MCF 10A (cell line): Measurements from ENCODE around the gene RHEBL1. TPM values are rescaled to one million over a fixed set of nuclear protein-coding genes. Genes with fewer than 3 reads are reported as not detected.

ENCODE experiments used
- BruUV-seq: library from RNA; stranded (reverse); fragments of 400-500 nt; replicated peaks from 2 replicates; lab custom pipeline; 2021; lab: Mats Ljungman, UMichigan
- CTCF ChIA-PET: fragments of 300-600 bp; sonication (Branson Sonifier 250); formaldehyde crosslinking; extraction: SDS; loops from one replicate; lab custom pipeline; 2021; ENCODE audit warnings: antibody characterized with exemption, inconsistent platforms; lab: Yijun Ruan, JAX
- POLR2A ChIA-PET: fragments of 300-600, 350-650 bp; sonication (Branson Sonifier 250); formaldehyde crosslinking; extraction: SDS; loops from one replicate; lab custom pipeline; 2020; ENCODE audit warnings: antibody characterized with exemption, inconsistent platforms; lab: Yijun Ruan, JAX
- DNase-seq: peaks from one replicate; pipeline ENCODE4 v3.0.0-alpha.2; 2018; ENCODE audit not compliant: unreplicated experiment
- H3K27ac Mint-ChIP-seq: one replicate; pipeline ENCODE4 v1.8.0; 2022; ENCODE audit warnings: mild to moderate bottlenecking, low read depth, mixed read lengths; ENCODE audit not compliant: unreplicated experiment
- H3K27me3 Mint-ChIP-seq: one replicate; pipeline ENCODE4 v1.8.0; 2022; ENCODE audit warnings: mixed read lengths; ENCODE audit not compliant: insufficient read depth, unreplicated experiment
- H3K36me3 Mint-ChIP-seq: one replicate; pipeline ENCODE4 v1.8.0; 2022; ENCODE audit warnings: mild to moderate bottlenecking, moderate library complexity, mixed read lengths; ENCODE audit not compliant: insufficient read depth, unreplicated experiment
- H3K4me1 Mint-ChIP-seq: one replicate; pipeline ENCODE4 v1.8.0; 2022; ENCODE audit warnings: mixed read lengths; ENCODE audit not compliant: insufficient read depth, unreplicated experiment
- H3K4me3 Mint-ChIP-seq: one replicate; pipeline ENCODE4 v1.8.0; 2022; ENCODE audit warnings: mild to moderate bottlenecking, moderate library complexity, mixed read lengths; ENCODE audit not compliant: unreplicated experiment
- H3K9me3 Mint-ChIP-seq: one replicate; pipeline ENCODE4 v1.8.0; 2022; ENCODE audit warnings: mixed read lengths; ENCODE audit not compliant: unreplicated experiment
- intact Hi-C: fragments of 100-400 bp; cut with micrococcal nuclease; formaldehyde crosslinking; loops from 2 replicates; pipeline ENCODE4 v1.14.1; 2022
- total RNA-seq: library from RNA; stranded (reverse); gene quantifications from 2 replicates; pipeline ENCODE4 v1.2.3, GENCODE V29; 2022
- TF ChIP-seq, protein P1 (sequence below): fragments of 200-600 bp; IDR thresholded peaks from one replicate; pipeline ENCODE4 v1.8.0; 2022; ENCODE audit warnings: antibody characterized with exemption, mild to moderate bottlenecking; ENCODE audit not compliant: unreplicated experiment

RHEBL1 gene
- total RNA-seq, 1 experiment from 2014 or later: 0.35 TPM

DNA sequence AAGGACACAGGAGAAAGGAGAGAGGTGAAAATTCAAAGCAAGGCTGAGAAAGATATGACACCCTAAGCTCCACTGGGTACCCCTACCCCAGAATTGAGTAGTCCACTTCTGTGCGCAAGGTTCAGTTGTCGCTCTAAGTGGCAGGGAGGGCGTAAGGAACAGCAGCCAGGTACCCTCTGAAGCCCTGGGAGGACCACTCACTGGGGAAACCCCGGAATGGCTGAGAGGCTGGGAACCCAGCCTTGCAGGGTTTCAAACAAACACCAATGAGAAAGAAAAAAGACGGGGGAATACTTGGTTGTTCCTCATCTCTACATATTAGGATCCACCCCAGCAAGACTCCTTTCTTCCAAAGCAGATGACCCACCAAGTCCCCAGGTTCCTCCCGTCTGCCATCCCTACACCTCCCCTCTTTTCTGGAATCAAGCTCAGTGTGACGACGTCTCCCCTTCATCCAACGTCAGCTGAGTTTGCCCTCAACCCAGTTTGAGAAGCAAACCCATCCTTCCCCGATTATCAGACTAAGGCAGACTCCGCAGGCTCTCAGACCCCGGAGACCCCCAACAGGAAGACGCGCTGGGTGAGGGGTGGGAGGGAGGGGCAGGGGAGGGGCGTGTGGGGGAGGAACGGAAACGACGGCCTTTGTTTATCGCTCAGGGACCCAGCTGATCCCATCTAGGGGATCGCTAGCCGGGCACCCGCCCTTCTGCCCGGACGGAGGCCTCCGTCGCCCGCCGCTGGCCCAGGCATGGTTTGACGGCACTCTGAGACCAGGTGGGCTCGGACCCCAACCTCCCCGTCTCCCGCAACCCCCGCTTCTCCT is 40.1 kb upstream of the RHEBL1 start:
- BruUV-seq: TSS peak; percentile 35
- peak overlapping the region; percentile 97 for H3K27ac Mint-ChIP-seq
- POLR2A ChIA-PET: interaction anchor here (0.5 to 7.2 kb wide), 31 partner anchors 10 to 952 kb away, joined by 3 to 150 read pairs (median 3); partner anchors contain the start of genes ADCY6, ARF3, ASB8 and DHH
- TF ChIP-seq, protein P1, sequence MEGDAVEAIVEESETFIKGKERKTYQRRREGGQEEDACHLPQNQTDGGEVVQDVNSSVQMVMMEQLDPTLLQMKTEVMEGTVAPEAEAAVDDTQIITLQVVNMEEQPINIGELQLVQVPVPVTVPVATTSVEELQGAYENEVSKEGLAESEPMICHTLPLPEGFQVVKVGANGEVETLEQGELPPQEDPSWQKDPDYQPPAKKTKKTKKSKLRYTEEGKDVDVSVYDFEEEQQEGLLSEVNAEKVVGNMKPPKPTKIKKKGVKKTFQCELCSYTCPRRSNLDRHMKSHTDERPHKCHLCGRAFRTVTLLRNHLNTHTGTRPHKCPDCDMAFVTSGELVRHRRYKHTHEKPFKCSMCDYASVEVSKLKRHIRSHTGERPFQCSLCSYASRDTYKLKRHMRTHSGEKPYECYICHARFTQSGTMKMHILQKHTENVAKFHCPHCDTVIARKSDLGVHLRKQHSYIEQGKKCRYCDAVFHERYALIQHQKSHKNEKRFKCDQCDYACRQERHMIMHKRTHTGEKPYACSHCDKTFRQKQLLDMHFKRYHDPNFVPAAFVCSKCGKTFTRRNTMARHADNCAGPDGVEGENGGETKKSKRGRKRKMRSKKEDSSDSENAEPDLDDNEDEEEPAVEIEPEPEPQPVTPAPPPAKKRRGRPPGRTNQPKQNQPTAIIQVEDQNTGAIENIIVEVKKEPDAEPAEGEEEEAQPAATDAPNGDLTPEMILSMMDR: no peak
- intact Hi-C loops: loop anchor here (1.0 kb wide), 1 partner anchor 125 kb away; no protein-coding TSS in a partner anchor
- H3K4me3 Mint-ChIP-seq: peak overlapping the region; percentile 86
- H3K4me1 Mint-ChIP-seq: peaks cover 23% of the 10 kb centered on the region
- H3K36me3 Mint-ChIP-seq: no peaks in the 10 kb centered on the region
- no peak for DNase-seq
- no peaks in the 10 kb centered on the region for H3K27me3 Mint-ChIP-seq
- H3K9me3 Mint-ChIP-seq: no peaks in the 10 kb centered on the region
- CTCF ChIA-PET: interaction anchor here (0.5 to 5.0 kb wide), 13 partner anchors 10 to 309 kb away, joined by 3 to 27 read pairs (median 5); partner anchors contain the start of gene TUBA1B

DNA sequence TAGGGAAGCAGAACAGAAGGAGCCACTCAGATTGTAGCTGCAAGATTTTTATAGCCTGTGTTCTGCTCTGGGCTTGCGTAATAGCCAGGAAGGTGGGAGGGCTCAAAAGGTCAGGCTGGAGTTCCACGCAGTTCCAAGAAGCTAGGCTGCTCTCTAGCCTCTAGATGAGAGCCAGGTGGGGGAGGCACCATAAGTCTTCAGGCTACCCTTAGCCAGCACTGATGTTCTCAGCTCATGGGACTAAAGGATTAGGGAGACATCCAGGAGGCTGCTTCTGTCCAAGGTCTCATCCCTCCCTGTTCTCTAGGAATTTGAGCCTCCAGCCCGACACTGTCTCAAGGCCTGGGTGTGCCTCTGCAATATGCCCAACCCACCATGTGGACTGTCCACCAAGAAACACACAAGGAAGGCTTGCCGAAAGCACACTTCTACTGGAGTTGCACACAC is 39.2 kb upstream of the RHEBL1 start:
- ChIA-PET POLR2A (interaction anchor here (0.6 to 7.2 kb wide), 13 partner anchors 10 to 160 kb away, joined by 3 to 150 read pairs (median 14); partner anchors contain the start of genes DHH, PRKAG1, RHEBL1 and TUBA1B), CTCF (interaction anchor here (0.6 to 5.0 kb wide), 11 partner anchors 9 to 472 kb away, joined by 3 to 27 read pairs (median 7); partner anchors contain the start of gene TUBA1B)
- TF ChIP-seq, protein P1: no peak
- Mint-ChIP-seq H3K27me3 (no peaks in the 10 kb centered on the region), H3K4me1 (peaks cover 23% of the 10 kb centered on the region), H3K27ac (peak overlapping the region; percentile 97), H3K4me3 (peak overlapping the region; percentile 86), H3K9me3 (no peaks in the 10 kb centered on the region), H3K36me3 (no peaks in the 10 kb centered on the region)
- DNase-seq: peak; percentile 60
- intact Hi-C loops: no loop called here
- no TSS peak for BruUV-seq

DNA sequence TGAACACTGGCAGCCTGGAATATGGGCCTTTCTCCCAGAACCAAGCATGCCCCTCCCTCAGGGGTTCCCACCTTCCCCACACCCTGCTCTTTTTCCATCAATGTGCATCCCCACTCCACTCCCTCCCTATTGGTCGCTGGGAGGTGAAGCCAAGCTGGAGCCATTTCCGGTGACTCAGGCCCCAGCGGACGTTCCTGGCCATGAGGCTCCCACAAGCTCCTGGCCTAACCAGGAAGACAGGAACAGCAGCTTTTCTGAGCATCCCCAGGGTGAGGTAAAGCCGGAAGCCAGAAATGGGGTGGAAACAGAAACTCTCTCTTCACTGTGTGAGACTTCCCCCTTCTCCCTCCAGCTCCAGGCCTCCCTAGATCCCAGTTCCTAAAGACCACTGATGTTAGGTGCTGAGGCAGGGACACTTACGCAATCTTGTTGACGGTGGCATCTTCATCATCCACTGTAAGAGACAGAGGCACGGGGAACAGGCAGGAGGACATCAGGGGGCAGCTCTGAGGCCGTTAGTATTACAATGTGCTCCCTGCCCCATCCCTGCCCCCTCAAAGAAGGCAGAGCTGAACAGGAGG is 35.8 kb upstream of the RHEBL1 start:
- TF ChIP-seq, protein P1: no peak
- intact Hi-C loops: no loop called here
- no peaks in the 10 kb centered on the region for H3K36me3 Mint-ChIP-seq
- ChIA-PET POLR2A (interaction anchor here (0.9 kb wide), 2 partner anchors 25 to 130 kb away, joined by 3 to 4 read pairs; no protein-coding TSS in a partner anchor), CTCF (interaction anchor here (0.6 to 5.0 kb wide), 10 partner anchors 11 to 122 kb away, joined by 3 to 52 read pairs (median 4); partner anchors contain the start of genes DHH and TUBA1B)
- peaks cover 23% of the 10 kb centered on the region for H3K4me1 Mint-ChIP-seq
- no peak overlapping the region for H3K4me3 Mint-ChIP-seq
- DNase-seq: no peak
- H3K9me3 Mint-ChIP-seq: no peaks in the 10 kb centered on the region
- no peaks in the 10 kb centered on the region for H3K27me3 Mint-ChIP-seq
- BruUV-seq: no TSS peak
- H3K27ac Mint-ChIP-seq: no peak overlapping the region

DNA sequence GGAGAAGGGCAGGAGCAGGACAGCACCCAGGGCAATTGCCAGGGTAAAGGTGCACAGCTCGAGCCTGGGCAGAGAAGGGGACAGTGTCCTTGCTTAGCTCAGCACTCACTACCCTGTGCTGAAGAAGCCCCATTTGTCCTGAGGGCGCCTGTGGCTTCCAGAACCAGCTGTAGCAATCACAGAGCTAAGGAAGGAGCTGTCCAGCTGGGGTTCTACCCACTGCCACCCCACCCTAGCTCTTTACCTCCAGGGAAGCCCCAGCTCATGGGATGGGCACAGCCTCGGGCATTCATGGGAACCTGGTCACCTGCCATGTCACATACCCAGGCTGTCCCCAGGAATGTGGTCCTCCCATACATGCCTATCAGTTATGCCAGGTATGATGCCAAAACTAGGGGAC is 35.0 kb upstream of the RHEBL1 start:
- no peaks in the 10 kb centered on the region for H3K9me3 Mint-ChIP-seq
- no peaks in the 10 kb centered on the region for H3K36me3 Mint-ChIP-seq
- no TSS peak for BruUV-seq
- H3K27ac Mint-ChIP-seq: no peak overlapping the region
- no peaks in the 10 kb centered on the region for H3K27me3 Mint-ChIP-seq
- DNase-seq: no peak
- ChIA-PET CTCF (interaction anchor here (0.7 to 3.9 kb wide), 5 partner anchors 12 to 121 kb away, joined by 3 to 52 read pairs (median 3); no protein-coding TSS in a partner anchor), POLR2A (interaction anchor here (0.9 kb wide), 1 partner anchor 26 kb away, joined by 3 read pairs; no protein-coding TSS in a partner anchor)
- intact Hi-C loops: no loop called here
- peaks cover 19% of the 10 kb centered on the region for H3K4me1 Mint-ChIP-seq
- TF ChIP-seq, protein P1: no peak
- H3K4me3 Mint-ChIP-seq: no peak overlapping the region
